A549 (cell line): ENCODE results near the gene VENTX. TPM values are rescaled to one million over a fixed set of nuclear protein-coding genes. Genes with fewer than 3 reads are reported as not detected.

Experiments used
- ATAC-seq, 2 experiments: fragments of 200-7000 bp in 1 of 2; fragments of >200 bp in 1 of 2; cut with Nextera tagmentation in 1 of 2; cut with Tn5 transposase in 1 of 2; 3 replicates each; pipeline versions ENCODE4 v1.8.0 to v1.9.1; 2018 to 2020; ENCODE audit warnings: mild to moderate bottlenecking in 1 of 2, moderate library complexity in 1 of 2
- CTCF ChIA-PET: fragments of 300-600 bp; sonication (Branson Sonifier 250); formaldehyde crosslinking; extraction: SDS; loops from one replicate; lab custom pipeline; 2021; ENCODE audit warnings: antibody characterized with exemption, inconsistent platforms; lab: Yijun Ruan, JAX
- POLR2A ChIA-PET: fragments of 350-600 bp; formaldehyde crosslinking; extraction: SDS; loops from one replicate; lab custom pipeline; 2021; ENCODE audit warnings: antibody characterized with exemption, inconsistent platforms; lab: Yijun Ruan, JAX
- DNase-seq, 2 experiments: peaks; one replicate each; pipeline versions ENCODE4 v3.0.0 to v3.0.0-alpha.2; 2011 to 2016; ENCODE audit warnings: low read depth in 1 of 2, low spot score in 1 of 2
- FAIRE-seq: peaks from 2 replicates; lab custom pipeline; 2011; peaks lifted over from hg19 to GRCh38; lab: Jason Lieb, UNC
- H3K27ac ChIP-seq, 2 experiments: fragments of >200 bp; sonication (Bioruptor Twin); formaldehyde crosslinking; 3 replicates each; pipeline ENCODE4 v1.5.1; 2016 to 2017
- H3K4me1 ChIP-seq: fragments of >200 bp; sonication (Bioruptor Twin); formaldehyde crosslinking; 3 replicates; pipeline ENCODE4 v1.6.1; 2016
- H3K4me2 ChIP-seq: fragments of >200 bp; sonication (Bioruptor Twin); formaldehyde crosslinking; 3 replicates; pipeline ENCODE4 v1.6.1; 2016
- H3K4me3 ChIP-seq: fragments of >200 bp; sonication (Bioruptor Twin); formaldehyde crosslinking; 3 replicates; pipeline ENCODE4 v1.5.1; 2016
- H3K9me3 ChIP-seq: fragments of >200 bp; sonication (Bioruptor Twin); formaldehyde crosslinking; 3 replicates; pipeline ENCODE4 v1.6.1; 2016
- ESRRA ChIP-seq: fragments of 150-350 bp; IDR thresholded peaks from 2 replicates; pipeline ENCODE4 v1.6.1; 2014; ENCODE audit warnings: mild to moderate bottlenecking, low read length, borderline replicate concordance
- FOSL2 ChIP-seq, 2 experiments: fragments of 450-650 bp in 1 of 2; fragments of >200 bp in 1 of 2; sonication (Bioruptor Twin) in 1 of 2; formaldehyde crosslinking; IDR thresholded peaks; 2 replicates each; pipeline versions ENCODE4 v1.5.0 to v1.6.1; 2016 to 2020; ENCODE audit warnings: mild to moderate bottlenecking in 1 of 2, moderate library complexity in 1 of 2
- HDAC2 ChIP-seq: fragments of 200-600 bp; sonication (generic); IDR thresholded peaks from 2 replicates; pipeline ENCODE4 v1.6.1; 2016
- HEYL ChIP-seq: fragments of 250-450 bp; sonication (Bioruptor Pico); IDR thresholded peaks from 2 replicates; pipeline ENCODE4 v1.8.0; 2021; ENCODE audit warnings: mild to moderate bottlenecking, moderate library complexity
- JUNB ChIP-seq: fragments of >200 bp; sonication (Bioruptor Twin); formaldehyde crosslinking; IDR thresholded peaks from 2 replicates; pipeline ENCODE4 v1.6.1; 2016
- MAFK ChIP-seq: fragments of 450-650 bp; IDR thresholded peaks from 2 replicates; pipeline ENCODE4 v1.6.1; 2014; ENCODE audit not compliant: partially characterized antibody
- MAX ChIP-seq: IDR thresholded peaks from 2 replicates; pipeline ENCODE4 v1.6.1; 2012
- NFE2L2 ChIP-seq: fragments of 150-350 bp; conservative IDR thresholded peaks from 2 replicates; pipeline ENCODE4 v1.6.1; 2014; ENCODE audit warnings: low read length
- POLR2AphosphoS2 ChIP-seq: conservative IDR thresholded peaks from 2 replicates; pipeline ENCODE4 v1.6.1; 2012; ENCODE audit warnings: low read length, improper control_type of control experiment, inconsistent platforms
- RAD21 ChIP-seq, 2 experiments: fragments of >200 bp in 1 of 2; sonication (Bioruptor Twin) in 1 of 2; formaldehyde crosslinking in 1 of 2; IDR thresholded peaks in 1 of 2; conservative IDR thresholded peaks in 1 of 2; 2 replicates in 1 of 2; 3 replicates in 1 of 2; pipeline ENCODE4 v1.6.1; 2012 to 2018; ENCODE audit warnings: inconsistent platforms in 1 of 2
- RARB ChIP-seq: fragments of 250-450 bp; sonication (Bioruptor Pico); IDR thresholded peaks from 2 replicates; pipeline ENCODE4 v1.8.0; 2021; ENCODE audit warnings: mild to moderate bottlenecking, moderate library complexity
- RFX5 ChIP-seq: fragments of 450-650 bp; IDR thresholded peaks from 2 replicates; pipeline ENCODE4 v1.7.1; 2014; ENCODE audit warnings: antibody characterized with exemption, mild to moderate bottlenecking, moderate library complexity
- RNF2 ChIP-seq: fragments of 200-600 bp; sonication (generic); IDR thresholded peaks from 2 replicates; pipeline ENCODE4 v1.6.1; 2016; ENCODE audit warnings: low read depth, mild to moderate bottlenecking, antibody characterized with exemption, moderate library complexity, borderline replicate concordance
- TFCP2L1 ChIP-seq: fragments of 250-450 bp; sonication (Bioruptor Pico); IDR thresholded peaks from 2 replicates; pipeline ENCODE4 v1.5.0; 2021; ENCODE audit warnings: mild to moderate bottlenecking
- TP53 ChIP-seq: fragments of 250-450 bp; sonication (Bioruptor Pico); IDR thresholded peaks from 2 replicates; pipeline ENCODE4 v1.5.0; 2021; ENCODE audit warnings: mild to moderate bottlenecking, moderate library complexity
- ZFP36 ChIP-seq: fragments of 450-650 bp; IDR thresholded peaks from 2 replicates; pipeline ENCODE4 v1.6.1; 2014; ENCODE audit warnings: borderline replicate concordance; ENCODE audit not compliant: partially characterized antibody
- ZNF302 ChIP-seq: fragments of 250-450 bp; sonication (Bioruptor Pico); IDR thresholded peaks from 2 replicates; pipeline ENCODE4 v1.9.0; 2021; ENCODE audit warnings: inconsistent platforms, mild to moderate bottlenecking, moderate library complexity
- ZSCAN20 ChIP-seq: fragments of 250-450 bp; sonication (Bioruptor Pico); IDR thresholded peaks from 2 replicates; pipeline ENCODE4 v1.8.0; 2022; ENCODE audit warnings: mild to moderate bottlenecking, moderate library complexity
- WGBS: methylation state at CpG from one replicate; pipeline ENCODE4 v1.1.6; 2017; ENCODE audit errors: missing lambda C conversion rate; 5-methylcytosine and 5-hydroxymethylcytosine counted together
- polyA plus RNA-seq, 4 experiments: library from polyadenylated mRNA; depleted of rRNA in 3 of 4; stranded (reverse); fragments of >200 nt; fragmentation: RNase III in 1 of 4; extraction: RNeasy Plus Mini Kit Qiagen cat#74134 plus additional on column Dnase treatment in 1 of 4; gene quantifications; 2 replicates in 3 of 4; 3 replicates in 1 of 4; pipeline ENCODE4 v1.2.3, GENCODE V29; 2011 to 2017
- TF ChIP-seq, protein P1 (sequence below): fragments of 450-650 bp; IDR thresholded peaks from 2 replicates; pipeline ENCODE4 v1.6.1; 2014; ENCODE audit warnings: antibody characterized with exemption
- TF ChIP-seq, protein P2 (sequence below): fragments of >200 bp; sonication (Bioruptor Twin); formaldehyde crosslinking; IDR thresholded peaks from 2 replicates; pipeline ENCODE4 v1.6.1; 2016

Gene VENTX
- polyA plus RNA-seq, 2 of the 4 experiments (the other 2 are of a cell fraction) = not detected

- Histone ChIP-seq H3K27ac (no peak overlapping the region), H3K4me2 (no peak overlapping the region), H3K9me3 (no peaks in the 10 kb centered on the region), H3K4me3 (no peak overlapping the region), H3K4me1 (peaks cover 4% of the 10 kb centered on the region; the same call in 1 of the 3 replicates)
- no peak for DNase-seq
- FAIRE-seq = no peak
- no peak for TF ChIP-seq MAX
- WGBS = 31% methylated on average over 2 of the region's 12 CpGs
- ATAC-seq = peak in 1 of 2 experiments; percentile 11; a peak in 2 of 6 replicates
- CTCF ChIA-PET = interaction anchor here (0.8 kb wide), 1 partner anchor 91 kb away, joined by 3 read pairs; no protein-coding TSS in a partner anchor
- POLR2A ChIA-PET = no interaction called here
Observed at GRCh38 chr10:133252223-133252552, 14.5 kb downstream of the VENTX start.

DNA sequence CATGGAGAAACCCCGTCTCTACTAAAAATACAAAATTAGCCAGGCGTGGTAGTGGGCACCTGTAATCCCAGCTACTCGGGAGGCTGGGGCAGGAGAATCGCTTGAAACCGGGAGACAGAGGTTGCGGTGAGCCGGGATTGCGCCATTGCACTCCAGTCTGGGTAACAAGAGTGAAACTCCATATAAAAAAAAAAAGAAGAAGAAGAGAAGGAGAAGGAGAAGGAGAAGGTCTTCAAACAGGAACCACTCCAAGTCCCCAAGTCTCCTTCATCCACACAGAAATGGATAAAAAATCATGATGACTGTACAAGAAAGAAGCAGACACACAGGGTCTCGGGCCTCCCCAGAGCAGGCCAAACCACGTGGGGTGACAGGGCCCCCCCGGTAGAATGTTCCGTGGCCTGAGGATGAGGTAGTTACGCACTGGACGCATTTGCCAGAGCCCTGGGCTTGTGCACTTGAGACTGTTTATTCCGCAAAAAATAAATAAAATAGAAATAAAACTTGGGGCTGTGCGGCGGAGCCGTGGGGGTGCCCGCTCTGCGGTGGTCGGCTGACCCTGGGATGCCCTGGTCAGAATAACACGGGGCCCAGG lies 15.8 kb downstream of the VENTX start:
- DNase-seq = no peak
- Histone ChIP-seq H3K4me3 (no peak overlapping the region), H3K4me2 (no peak overlapping the region), H3K27ac (no peak overlapping the region), H3K9me3 (no peaks in the 10 kb centered on the region), H3K4me1 (peaks cover 12% of the 10 kb centered on the region)
- WGBS = 80% methylated on average over 22 of the region's 22 CpGs
- FAIRE-seq = no peak
- TF ChIP-seq TFCP2L1 (CRISPR knock-in tag) (no peak), TP53 (no peak), ZFP36 (no peak), NFE2L2 (no peak), RNF2 (no peak)
- TF ChIP-seq, protein P1, sequence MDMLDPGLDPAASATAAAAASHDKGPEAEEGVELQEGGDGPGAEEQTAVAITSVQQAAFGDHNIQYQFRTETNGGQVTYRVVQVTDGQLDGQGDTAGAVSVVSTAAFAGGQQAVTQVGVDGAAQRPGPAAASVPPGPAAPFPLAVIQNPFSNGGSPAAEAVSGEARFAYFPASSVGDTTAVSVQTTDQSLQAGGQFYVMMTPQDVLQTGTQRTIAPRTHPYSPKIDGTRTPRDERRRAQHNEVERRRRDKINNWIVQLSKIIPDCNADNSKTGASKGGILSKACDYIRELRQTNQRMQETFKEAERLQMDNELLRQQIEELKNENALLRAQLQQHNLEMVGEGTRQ = no peak
- POLR2A ChIA-PET = no interaction called here
- no peak for ATAC-seq
- CTCF ChIA-PET = interaction anchor here (4.6 kb wide), 1 partner anchor 8 kb away, joined by 39 read pairs; no protein-coding TSS in a partner anchor

GRCh38 chr10:133254421-133255120 lies 16.9 kb downstream of the VENTX start:
- Histone ChIP-seq H3K4me1 (peaks cover 24% of the 10 kb centered on the region), H3K4me2 (no peak overlapping the region), H3K27ac (no peak overlapping the region), H3K4me3 (no peak overlapping the region), H3K9me3 (no peaks in the 10 kb centered on the region)
- no peak for ATAC-seq
- 69% methylated on average over 13 of the region's 13 CpGs for WGBS
- POLR2A ChIA-PET = no interaction called here
- no peak for FAIRE-seq
- TF ChIP-seq HEYL (CRISPR knock-in tag) (no peak), RARB (CRISPR knock-in tag) (no peak), ESRRA (no peak), POLR2AphosphoS2 (no peak), MAFK (no peak), ZFP36 (no peak), FOSL2 (IDR thresholded peaks at IDR 0.05) (no peak), FOSL2 (CRISPR knock-in tag; IDR thresholded peaks at IDR 0.05) (no peak), HDAC2 (no peak), RFX5 (no peak), RAD21 (conservative IDR thresholded peaks at IDR 0.05 in 1 of 2, IDR thresholded peaks at IDR 0.05 in 1 of 2) (no peak), ZSCAN20 (no peak), ZNF302 (CRISPR knock-in tag) (no peak), JUNB (no peak), MAX (no peak), TP53 (no peak)
- TF ChIP-seq, protein P2, sequence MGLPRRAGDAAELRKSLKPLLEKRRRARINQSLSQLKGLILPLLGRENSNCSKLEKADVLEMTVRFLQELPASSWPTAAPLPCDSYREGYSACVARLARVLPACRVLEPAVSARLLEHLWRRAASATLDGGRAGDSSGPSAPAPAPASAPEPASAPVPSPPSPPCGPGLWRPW = no peak
- no peak for DNase-seq
- CTCF ChIA-PET = interaction anchor here (4.6 kb wide), 1 partner anchor 9 kb away, joined by 39 read pairs; no protein-coding TSS in a partner anchor
